IMR-90 (cell line): ENCODE data around the gene WDFY2. TPM values are rescaled to one million over a fixed set of nuclear protein-coding genes. Genes with fewer than 3 reads are reported as not detected.

Source experiments
- ATAC-seq: fragments of 200-7000 bp; cut with Tn5 transposase; 2 replicates; pipeline ENCODE4 v1.9.1; 2020; ENCODE audit warnings: low read depth, mild to moderate bottlenecking, moderate library complexity
- BruUV-seq: library from RNA; stranded (reverse); fragments of 400-500 nt; replicated peaks from 2 replicates; lab custom pipeline; 2021; lab: Mats Ljungman, UMichigan
- CTCF ChIA-PET: fragments of 300-600 bp; formaldehyde crosslinking; extraction: SDS; loops from one replicate; lab custom pipeline; 2021; ENCODE audit warnings: antibody characterized with exemption; lab: Yijun Ruan, JAX
- POLR2A ChIA-PET: fragments of 300-600 bp; sonication (Branson Sonifier 250); formaldehyde crosslinking; loops from one replicate; lab custom pipeline; 2022; ENCODE audit warnings: antibody characterized with exemption; ENCODE audit not compliant: unreplicated experiment; lab: Charles Lee
- DNase-seq: peaks from one replicate; pipeline ENCODE4 v3.0.0; 2013
- H2AFZ ChIP-seq: replicated peaks from 2 replicates; pipeline ENCODE3; 2013; ENCODE audit warnings: low read length, mild to moderate bottlenecking; ENCODE audit not compliant: poor library complexity
- H2AK5ac ChIP-seq: 2 replicates; pipeline ENCODE4 v1.6.1; 2013; ENCODE audit warnings: low read depth, low read length, inconsistent platforms
- H2AK9ac ChIP-seq: replicated peaks from 2 replicates; pipeline ENCODE3; 2013; ENCODE audit warnings: mild to moderate bottlenecking, low read depth, low read length, moderate library complexity; ENCODE audit not compliant: poor library complexity
- H2BK120ac ChIP-seq: 2 replicates; pipeline ENCODE4 v1.6.1; 2013; ENCODE audit warnings: low read depth, low read length, inconsistent platforms
- H2BK15ac ChIP-seq: 3 replicates; pipeline ENCODE4 v1.6.1; 2013; ENCODE audit warnings: low read depth, low read length, inconsistent platforms
- H2BK20ac ChIP-seq: 2 replicates; pipeline ENCODE4 v1.6.1; 2013; ENCODE audit warnings: low read depth, mild to moderate bottlenecking, inconsistent platforms, low read length, moderate library complexity
- H2BK5ac ChIP-seq: 2 replicates; pipeline ENCODE4 v1.6.1; 2013; ENCODE audit warnings: mild to moderate bottlenecking, low read depth, low read length, inconsistent platforms; ENCODE audit not compliant: poor library complexity, severe bottlenecking
- H3K14ac ChIP-seq: replicated peaks from 2 replicates; pipeline ENCODE4 v1.6.1; 2013; ENCODE audit warnings: low read depth, low read length, inconsistent platforms
- H3K18ac ChIP-seq: 2 replicates; pipeline ENCODE4 v1.6.1; 2013; ENCODE audit warnings: low read depth, low read length, control low read depth
- H3K23ac ChIP-seq: 2 replicates; pipeline ENCODE4 v1.6.1; 2013; ENCODE audit warnings: low read depth, low read length, inconsistent platforms
- H3K27ac ChIP-seq: 2 replicates; pipeline ENCODE4 v1.5.1; 2013; ENCODE audit warnings: mild to moderate bottlenecking, control low read depth, low read length; ENCODE audit not compliant: insufficient read depth
- H3K27me3 ChIP-seq: 2 replicates; pipeline ENCODE4 v1.6.1; 2013; ENCODE audit warnings: low read length; ENCODE audit not compliant: control insufficient read depth, insufficient read depth
- H3K36me3 ChIP-seq: 2 replicates; pipeline ENCODE4 v1.6.1; 2013; ENCODE audit warnings: low read length, mixed read lengths; ENCODE audit not compliant: control insufficient read depth, insufficient read depth
- H3K4ac ChIP-seq: 2 replicates; pipeline ENCODE4 v1.6.1; 2013; ENCODE audit warnings: low read depth, low read length, inconsistent platforms
- H3K4me1 ChIP-seq: 2 replicates; pipeline ENCODE4 v1.6.1; 2013; ENCODE audit warnings: low read length, mixed read lengths; ENCODE audit not compliant: control insufficient read depth, insufficient read depth
- H3K4me2 ChIP-seq: 2 replicates; pipeline ENCODE4 v1.6.1; 2013; ENCODE audit warnings: low read depth, mild to moderate bottlenecking, control low read depth, low read length, moderate library complexity
- H3K4me3 ChIP-seq: 2 replicates; pipeline ENCODE4 v1.5.1; 2013; ENCODE audit warnings: low read depth, mild to moderate bottlenecking, control low read depth, low read length, moderate library complexity; ENCODE audit not compliant: insufficient read depth
- H3K56ac ChIP-seq: 2 replicates; pipeline ENCODE4 v1.6.1; 2013; ENCODE audit warnings: low read length, inconsistent platforms; ENCODE audit not compliant: insufficient read depth; ENCODE audit errors: extremely low read depth
- H3K79me1 ChIP-seq, 2 experiments: 2 replicates each; pipeline ENCODE4 v1.6.1; 2013; ENCODE audit warnings: low read length in 2 of 2, inconsistent platforms in 1 of 2, low read depth in 1 of 2
- H3K9ac ChIP-seq: 2 replicates; pipeline ENCODE4 v1.6.1; 2013; ENCODE audit warnings: low read depth, low read length, control low read depth
- H3K9me1 ChIP-seq: 2 replicates; pipeline ENCODE4 v1.6.1; 2013; ENCODE audit warnings: low read length, inconsistent platforms; ENCODE audit not compliant: insufficient read depth
- H3K9me3 ChIP-seq: 2 replicates; pipeline ENCODE4 v1.6.1; 2013; ENCODE audit warnings: low read length; ENCODE audit not compliant: control insufficient read depth, insufficient read depth
- H4K20me1 ChIP-seq: 2 replicates; pipeline ENCODE4 v1.6.1; 2013; ENCODE audit warnings: low read length, inconsistent platforms; ENCODE audit not compliant: insufficient read depth
- H4K5ac ChIP-seq: 2 replicates; pipeline ENCODE4 v1.6.1; 2013; ENCODE audit warnings: mild to moderate bottlenecking, low read depth, low read length, control low read depth
- H4K8ac ChIP-seq, 2 experiments: 2 replicates each; pipeline ENCODE4 v1.6.1; 2013; ENCODE audit warnings: low read depth in 2 of 2, low read length in 2 of 2, control low read depth in 1 of 2, inconsistent platforms in 1 of 2
- H4K91ac ChIP-seq: 2 replicates; pipeline ENCODE4 v1.6.1; 2013; ENCODE audit warnings: low read depth, low read length, inconsistent platforms; ENCODE audit not compliant: insufficient read depth
- BHLHE40 ChIP-seq: fragments of 150-350 bp; IDR thresholded peaks from 2 replicates; pipeline ENCODE4 v1.6.1; 2016; ENCODE audit warnings: mild to moderate bottlenecking, low read depth, low read length
- CEBPB ChIP-seq: IDR thresholded peaks from 2 replicates; pipeline ENCODE4 v1.6.1; 2012; ENCODE audit warnings: low read depth, low read length, improper control_type of control experiment
- CHD1 ChIP-seq: IDR thresholded peaks from 2 replicates; pipeline ENCODE4 v1.6.1; 2012; ENCODE audit warnings: low read depth, low read length, improper control_type of control experiment
- CTCF ChIP-seq: conservative IDR thresholded peaks from 2 replicates; pipeline ENCODE4 v1.5.1; 2012; ENCODE audit warnings: mild to moderate bottlenecking, low read depth, low read length, improper control_type of control experiment
- ELK1 ChIP-seq: fragments of 150-350 bp; IDR thresholded peaks from 2 replicates; pipeline ENCODE4 v1.6.1; 2016; ENCODE audit warnings: low read depth, mild to moderate bottlenecking, low read length, moderate library complexity, borderline replicate concordance
- FOS ChIP-seq: fragments of 150-350 bp; IDR thresholded peaks from 2 replicates; pipeline ENCODE4 v1.6.1; 2016; ENCODE audit warnings: low read depth, low read length
- MAFK ChIP-seq: IDR thresholded peaks from 2 replicates; pipeline ENCODE4 v1.6.1; 2012; ENCODE audit warnings: low read depth, low read length, improper control_type of control experiment
- MAZ ChIP-seq: IDR thresholded peaks from 2 replicates; pipeline ENCODE4 v1.6.1; 2012; ENCODE audit warnings: low read depth, mild to moderate bottlenecking, low read length, improper control_type of control experiment, moderate library complexity, borderline replicate concordance
- MXI1 ChIP-seq: IDR thresholded peaks from 2 replicates; pipeline ENCODE4 v1.6.1; 2012; ENCODE audit warnings: low read depth, mild to moderate bottlenecking, low read length, moderate library complexity, borderline replicate concordance
- POLR2A ChIP-seq: IDR thresholded peaks from 2 replicates; pipeline ENCODE4 v1.6.1; 2012; ENCODE audit warnings: mild to moderate bottlenecking, low read depth, low read length
- RAD21 ChIP-seq: IDR thresholded peaks from 2 replicates; pipeline ENCODE4 v1.6.1; 2012; ENCODE audit warnings: low read length, improper control_type of control experiment
- RFX5 ChIP-seq: IDR thresholded peaks from 2 replicates; pipeline ENCODE4 v1.8.0; 2012; ENCODE audit warnings: low read depth, mild to moderate bottlenecking, low read length, moderate library complexity
- SMC3 ChIP-seq: fragments of 150-350 bp; IDR thresholded peaks from 2 replicates; pipeline ENCODE4 v1.6.1; 2016; ENCODE audit warnings: low read depth, mild to moderate bottlenecking, antibody characterized with exemption, low read length, moderate library complexity
- WGBS, 2 experiments: methylation state at CpG; one replicate each; pipeline versions ENCODE4 v1.1.5 to v1.1.7; 2013; ENCODE audit warnings: missing lambda C conversion rate in 2 of 2; ENCODE audit not compliant: insufficient read length in 1 of 2; ENCODE audit errors: extremely low coverage in 2 of 2; 5-methylcytosine and 5-hydroxymethylcytosine counted together
- dilution Hi-C: fragments of 300-500 bp; cut with HindIII; formaldehyde crosslinking; loops from one replicate; pipeline ENCODE4 v1.14.3; 2018; ENCODE audit warnings: low sequenced_read_pairs; ENCODE audit not compliant: unreplicated experiment
- in situ Hi-C: fragments of 300-500 bp; cut with MboI; formaldehyde crosslinking; loops from 3 replicates; pipeline ENCODE4 v1.14.3; 2019; ENCODE audit warnings: low sequenced_read_pairs, inconsistent platforms, mixed read lengths
- intact Hi-C: fragments of 100-400 bp; cut with micrococcal nuclease; formaldehyde crosslinking; loops from 2 replicates; pipeline ENCODE4 v1.10.0; 2022
- polyA plus RNA-seq, 3 experiments: library from polyadenylated mRNA; depleted of rRNA; stranded (reverse); fragments of >200 nt; gene quantifications; 2 replicates each; pipeline ENCODE4 v1.2.3, GENCODE V29; 2012; ENCODE audit warnings: low replicate concordance in 1 of 3
- total RNA-seq: library from RNA; depleted of rRNA; stranded (reverse); fragments of >200 nt; gene quantifications from 2 replicates; pipeline ENCODE4 v1.2.3, GENCODE V29; 2012

The WDFY2 gene
- total and polyA plus RNA-seq, 2 of the 4 experiments (the other 2 are of a cell fraction), result 4.3 to 5.4 TPM

GRCh38 chr13:51629491-51630287 is 45.4 kb downstream of the WDFY2 start (continued):
- no peak for TF ChIP-seq CHD1

GRCh38 chr13:51630288-51630615 is 46.0 kb downstream of the WDFY2 start:
- no peak overlapping the region for H2AFZ ChIP-seq
- H3K27me3 ChIP-seq, result no peaks in the 10 kb centered on the region
- no peak overlapping the region for H3K4me3 ChIP-seq
- H3K23ac ChIP-seq, result no peak overlapping the region
- H3K79me1 ChIP-seq, result peaks cover 19 to 66% of the 10 kb centered on the region in 2 experiments
- no peak overlapping the region for H4K91ac ChIP-seq
- dilution Hi-C loops, result no loop called here
- no CpG with 5 or more reads among the region's 2 CpGs for WGBS, 2 experiments
- no peak overlapping the region for H2BK20ac ChIP-seq
- no peak for ATAC-seq
- no peaks in the 10 kb centered on the region for H3K9me3 ChIP-seq
- peaks cover 7% of the 10 kb centered on the region; the same call in 1 of the 2 replicates for H3K9me1 ChIP-seq
- H3K4me1 ChIP-seq, result peaks cover 15% of the 10 kb centered on the region
- no peak overlapping the region for H3K27ac ChIP-seq
- H2BK120ac ChIP-seq, result no peak overlapping the region
- no peak overlapping the region for H2AK5ac ChIP-seq
- H3K36me3 ChIP-seq, result no peaks in the 10 kb centered on the region
- ChIA-PET CTCF (interaction anchor here (0.6 kb wide), 1 partner anchor 15 kb away, joined by 7 read pairs; no protein-coding TSS in a partner anchor), POLR2A (no interaction called here)
- H2BK5ac ChIP-seq, result peak overlapping the region; percentile 55
- no peaks in the 10 kb centered on the region for H4K20me1 ChIP-seq
- no peak overlapping the region for H3K9ac ChIP-seq
- H4K5ac ChIP-seq, result no peak overlapping the region; the same call in 1 of the 2 replicates
- H3K18ac ChIP-seq, result no peak overlapping the region
- DNase-seq, result no peak
- no peak overlapping the region for H3K4ac ChIP-seq
- intact Hi-C loops, result loop anchor here (5.0 kb wide), 1 partner anchor 38 kb away; no protein-coding TSS in a partner anchor
- in situ Hi-C loops, result no loop called here
- no peak overlapping the region for H4K8ac ChIP-seq
- BruUV-seq, result no TSS peak
- H3K14ac ChIP-seq, result no peak overlapping the region
- no peak overlapping the region for H2BK15ac ChIP-seq
- H3K4me2 ChIP-seq, result no peak overlapping the region
- no peak overlapping the region for H2AK9ac ChIP-seq
- H3K56ac ChIP-seq, result no peak overlapping the region
- TF ChIP-seq SMC3 (no peak), MAZ (no peak), POLR2A (no peak), ELK1 (no peak), CEBPB (no peak), BHLHE40 (no peak), CHD1 (no peak), RFX5 (no peak), CTCF (no peak), MXI1 (no peak), MAFK (no peak), RAD21 (no peak), FOS (no peak)
